Ascending aorta (tissue), 2 donors: ENCODE measurements around the gene BMPR1B. TPM values are rescaled to one million over a fixed set of nuclear protein-coding genes. Genes with fewer than 3 reads are reported as not detected.

Experiments used
- DNase-seq, 2 donors: peaks; one replicate each; pipeline ENCODE4 v3.0.0-alpha.2; 2019; ENCODE audit warnings: low spot score in 2 of 2
- H3K27ac ChIP-seq, 2 donors: fragments of 200-600 bp; sonication (generic); one replicate each; pipeline ENCODE4 v1.5.1; 2016 to 2017; ENCODE audit warnings: mild to moderate bottlenecking in 1 of 2
- H3K27me3 ChIP-seq: fragments of 200-600 bp; sonication (generic); one replicate; pipeline ENCODE4 v1.5.1; 2017
- H3K36me3 ChIP-seq, 2 donors: fragments of 200-600 bp; sonication (generic); one replicate each; pipeline ENCODE4 v1.5.1; 2016
- H3K4me1 ChIP-seq, 2 donors: fragments of 200-600 bp; sonication (generic); one replicate each; pipeline ENCODE4 v1.5.1; 2016 to 2017; ENCODE audit warnings: mild to moderate bottlenecking in 1 of 2
- H3K4me3 ChIP-seq, 2 donors: fragments of 200-600 bp; sonication (generic); one replicate each; pipeline ENCODE4 v1.5.1; 2016 to 2017; ENCODE audit warnings: mild to moderate bottlenecking in 1 of 2
- H3K9me3 ChIP-seq, 2 donors: fragments of 200-600 bp; sonication (generic); one replicate each; pipeline ENCODE4 v1.5.1; 2016
- CTCF ChIP-seq, 3 experiments: fragments of 200-600 bp in 2 of 3; fragments of 450-650 bp in 1 of 3; sonication (generic) in 2 of 3; IDR thresholded peaks; one replicate each; pipeline ENCODE4 v1.5.1; 2016 to 2019; ENCODE audit warnings: antibody characterized with exemption in 3 of 3, mild to moderate bottlenecking in 1 of 3, moderate library complexity in 1 of 3
- intact Hi-C: fragments of 100-400 bp; cut with DNase I; formaldehyde crosslinking; loops from one replicate; pipeline ENCODE4 v1.15.1; 2023
- total RNA-seq: library from RNA; depleted of rRNA; stranded (reverse); fragments of >200 nt; gene quantifications from one replicate; pipeline ENCODE4 v1.1.0, GENCODE V29; 2016

BMPR1B gene
- total RNA-seq, 1 donor from 2014 or later = 3.8 TPM

- Histone ChIP-seq H3K4me3 (no peak overlapping the region), H3K4me1 (no peaks in the 10 kb centered on the region), H3K27ac (no peak overlapping the region), H3K9me3 (no peaks in the 10 kb centered on the region), H3K27me3 (no peaks in the 10 kb centered on the region), H3K36me3 (no peaks in the 10 kb centered on the region)
- TF ChIP-seq CTCF (IDR thresholded peaks at IDR 0.05) = peak in 2 of 3 experiments; percentile 26 to 65
- DNase-seq = no peak
- intact Hi-C loops = no loop called here
Measured at GRCh38 chr4:95155759-95156451, 398.1 kb downstream of the BMPR1B start.

GRCh38 chr4:95156452-95156765, 398.7 kb downstream of the BMPR1B start:
- TF ChIP-seq CTCF (IDR thresholded peaks at IDR 0.05) = peak in 2 of 3 experiments; percentile 1 to 21
- Histone ChIP-seq H3K27me3 (no peaks in the 10 kb centered on the region), H3K4me3 (no peak overlapping the region), H3K36me3 (no peaks in the 10 kb centered on the region), H3K27ac (no peak overlapping the region), H3K9me3 (no peaks in the 10 kb centered on the region), H3K4me1 (no peaks in the 10 kb centered on the region)
- DNase-seq = no peak
- intact Hi-C loops = no loop called here

- TF ChIP-seq CTCF (IDR thresholded peaks at IDR 0.05) = no peak
- Histone ChIP-seq H3K4me1 (no peaks in the 10 kb centered on the region), H3K36me3 (no peaks in the 10 kb centered on the region), H3K9me3 (no peaks in the 10 kb centered on the region), H3K4me3 (no peak overlapping the region), H3K27ac (no peak overlapping the region), H3K27me3 (no peaks in the 10 kb centered on the region)
- no peak for DNase-seq
- intact Hi-C loops = no loop called here
Measured at GRCh38 chr4:95157596-95157995, 399.8 kb downstream of the BMPR1B start.

GRCh38 chr4:95158045-95158444, 400.3 kb downstream of the BMPR1B start:
- H3K27me3 ChIP-seq = no peaks in the 10 kb centered on the region
- no peaks in the 10 kb centered on the region for H3K4me1 ChIP-seq
- no peaks in the 10 kb centered on the region for H3K36me3 ChIP-seq
- no peak for DNase-seq
- no peaks in the 10 kb centered on the region for H3K9me3 ChIP-seq
- no peak overlapping the region for H3K4me3 ChIP-seq
- intact Hi-C loops = no loop called here
- no peak overlapping the region for H3K27ac ChIP-seq
- no peak for TF ChIP-seq CTCF (IDR thresholded peaks at IDR 0.05)

GRCh38 chr4:95158626-95159025, 400.9 kb downstream of the BMPR1B start:
- Histone ChIP-seq H3K36me3 (no peaks in the 10 kb centered on the region), H3K4me3 (no peak overlapping the region), H3K9me3 (no peaks in the 10 kb centered on the region), H3K4me1 (no peaks in the 10 kb centered on the region), H3K27ac (no peak overlapping the region), H3K27me3 (no peaks in the 10 kb centered on the region)
- intact Hi-C loops = no loop called here
- no peak for DNase-seq
- TF ChIP-seq CTCF (IDR thresholded peaks at IDR 0.05) = no peak

DNA sequence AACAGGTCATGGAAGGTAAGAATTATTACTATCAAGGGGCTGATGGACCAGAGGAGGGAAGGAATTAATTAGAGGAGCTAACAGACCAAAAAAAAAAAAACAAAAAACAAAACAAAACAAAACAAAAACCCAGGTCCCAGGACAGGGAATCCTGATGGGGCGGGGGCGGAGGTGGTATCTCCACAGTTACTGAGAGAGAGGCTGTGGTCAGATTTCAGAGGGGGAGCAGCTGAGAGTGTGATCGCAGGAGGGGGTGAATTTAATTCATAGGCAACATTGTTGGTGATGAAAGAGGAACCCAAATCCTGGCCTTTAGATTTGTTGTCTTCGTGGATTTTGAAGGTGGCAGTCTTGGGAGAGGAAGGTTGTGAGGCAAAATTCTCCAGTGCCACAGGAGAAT, 401.6 kb downstream of the BMPR1B start:
- Histone ChIP-seq H3K9me3 (no peaks in the 10 kb centered on the region), H3K4me3 (no peak overlapping the region), H3K36me3 (no peaks in the 10 kb centered on the region), H3K27me3 (no peaks in the 10 kb centered on the region), H3K4me1 (no peaks in the 10 kb centered on the region), H3K27ac (no peak overlapping the region)
- intact Hi-C loops = no loop called here
- no peak for TF ChIP-seq CTCF (IDR thresholded peaks at IDR 0.05)
- no peak for DNase-seq
